Kidney (tissue), 14 donors: ENCODE results near the gene AGPAT3. TPM values are rescaled to one million over a fixed set of nuclear protein-coding genes. Genes with fewer than 3 reads are reported as not detected.
A peak's percentile ranks its signal among the peaks of the same experiment; 100 is the strongest.
"Not testable (repeated sequence)": the region's sequence is repeated elsewhere in the genome, so short reads cannot be mapped to it uniquely, and the experiment has no call there.

Experiments
- DNase-seq, 5 donors: peaks; one replicate each; pipeline ENCODE4 v3.0.0-alpha.2; 2013 to 2020
- FAIRE-seq: peaks from 2 replicates; lab custom pipeline; 2012; peaks lifted over from hg19 to GRCh38; lab: Jason Lieb, UNC
- H3K27ac ChIP-seq, 2 donors: one replicate each; pipeline ENCODE4 v1.7.0; 2013; ENCODE audit warnings: low read depth in 2 of 2, low read length in 2 of 2, inconsistent platforms in 1 of 2
- H3K27me3 ChIP-seq: one replicate; pipeline ENCODE4 v1.7.1; 2013; ENCODE audit warnings: low read length, inconsistent platforms; ENCODE audit not compliant: control insufficient read depth, insufficient read depth
- H3K36me3 ChIP-seq, 3 donors: one replicate each; pipeline versions ENCODE4 v1.7.0 to v1.7.1; 2013; ENCODE audit warnings: low read length in 3 of 3, control low read depth in 1 of 3, inconsistent platforms in 1 of 3; ENCODE audit not compliant: insufficient read depth in 3 of 3, control insufficient read depth in 2 of 3
- H3K4me1 ChIP-seq, 3 donors: one replicate each; pipeline versions ENCODE4 v1.7.0 to v1.7.1; 2013; ENCODE audit warnings: low read length in 3 of 3, inconsistent platforms in 1 of 3, low read depth in 1 of 3; ENCODE audit not compliant: control insufficient read depth in 2 of 3, insufficient read depth in 2 of 3
- H3K4me3 ChIP-seq, 3 donors: one replicate each; pipeline versions ENCODE4 v1.7.0 to v1.8.1; 2013; ENCODE audit warnings: low read length in 3 of 3, control low read depth in 1 of 3, inconsistent platforms in 1 of 3
- H3K9ac ChIP-seq, 3 donors: one replicate each; pipeline versions ENCODE4 v1.7.0 to v1.7.1; 2013; ENCODE audit warnings: low read length in 3 of 3, control low read depth in 1 of 3, inconsistent platforms in 1 of 3
- H3K9me3 ChIP-seq, 3 donors: one replicate each; pipeline versions ENCODE4 v1.7.0 to v1.7.1; 2013; ENCODE audit warnings: low read length in 3 of 3, control low read depth in 1 of 3, inconsistent platforms in 1 of 3; ENCODE audit not compliant: control insufficient read depth in 2 of 3, insufficient read depth in 1 of 3
- CTCF ChIP-seq: IDR thresholded peaks from 3 replicates; pipeline ENCODE4 v1.5.1; 2012; ENCODE audit warnings: mild to moderate bottlenecking, moderate library complexity, borderline replicate concordance; ENCODE audit not compliant: insufficient read depth; ENCODE audit errors: extremely low read depth
- intact Hi-C: fragments of 100-400 bp; cut with DNase I; formaldehyde crosslinking; loops from one replicate; pipeline ENCODE4 v1.11.1; 2022
- polyA plus RNA-seq: library from polyadenylated mRNA; stranded (reverse); fragments of 350-450 nt; fragmentation: Illumina TruSeq; extraction: RNeasy Lipid Tissue Mini Kit (QIAGEN cat#74804); gene quantifications from one replicate; pipeline ENCODE4 v1.2.3, GENCODE V29; 2014; ENCODE audit warnings: low read depth, low replicate concordance; ENCODE audit not compliant: insufficient read depth
- total RNA-seq: library from RNA; stranded (reverse); fragmentation: NEBNext Ultra II Directional; extraction: Animal tissue kit (Norgen Biotek cat#: 25700); gene quantifications from one replicate; pipeline ENCODE4 v1.2.1, GENCODE V29; 2021
- donor health status: control.
- donor health status: control.
- donor health status: control.
- donor health status: control.
- donor health status: control.
- donor health status: DM: yes; HTN: yes; CAD: no.
- donor health status: Normal renal cell carcinoma (clear cell type).

The AGPAT3 gene
- total and polyA plus RNA-seq, 2 donors from 2014 or later: 40.3 to 86.2 TPM

- intact Hi-C loops: no loop called here
- no peak for FAIRE-seq
Observed at GRCh38 chr21:43895196-43895595, 30.2 kb downstream of the AGPAT3 start.

GRCh38 chr21:43896696-43897299 is 31.8 kb downstream of the AGPAT3 start:
- H3K4me1 ChIP-seq, H3K27ac ChIP-seq, H3K36me3 ChIP-seq, H3K27me3 ChIP-seq, H3K9ac ChIP-seq, H3K4me3 ChIP-seq, FAIRE-seq, DNase-seq, H3K9me3 ChIP-seq, intact Hi-C loops: not testable (repeated sequence)

More at GRCh38 chr21:43895196-43895595, 30.2 kb downstream of the AGPAT3 start:
- DNase-seq: no peak
- no peaks in the 10 kb centered on the region for H3K27me3 ChIP-seq
- H3K4me1 ChIP-seq: peaks cover 0 to 5% (median 2%) of the 10 kb centered on the region in 3 donors
- no peaks in the 10 kb centered on the region for H3K36me3 ChIP-seq
- H3K4me3 ChIP-seq: no peak overlapping the region
- TF ChIP-seq CTCF: no peak
- H3K27ac ChIP-seq: no peak overlapping the region
- no peak overlapping the region for H3K9ac ChIP-seq
- H3K9me3 ChIP-seq: peaks cover 0 to 4% (median 0%) of the 10 kb centered on the region in 3 donors

- intact Hi-C loops: no loop called here
- Histone ChIP-seq H3K36me3 (no peaks in the 10 kb centered on the region), H3K27ac (no peak overlapping the region), H3K27me3 (no peaks in the 10 kb centered on the region), H3K4me3 (no peak overlapping the region), H3K4me1 (peaks cover 0 to 15% (median 9%) of the 10 kb centered on the region in 3 donors), H3K9ac (no peak overlapping the region), H3K9me3 (no peaks in the 10 kb centered on the region)
- TF ChIP-seq CTCF: no peak
- DNase-seq (peak in 1 of 5 donors; percentile 52), FAIRE-seq (no peak)
Observed at GRCh38 chr21:43899307-43900077, 34.5 kb downstream of the AGPAT3 start.

GRCh38 chr21:43900078-43900385 is 35.0 kb downstream of the AGPAT3 start:
- H3K4me3 ChIP-seq: no peak overlapping the region
- no peak for TF ChIP-seq CTCF
- FAIRE-seq: no peak
- DNase-seq: no peak
- H3K9ac ChIP-seq: no peak overlapping the region
- no peaks in the 10 kb centered on the region for H3K9me3 ChIP-seq
- peaks cover 0 to 18% (median 9%) of the 10 kb centered on the region in 3 donors for H3K4me1 ChIP-seq
- H3K27ac ChIP-seq: no peak overlapping the region
- no peaks in the 10 kb centered on the region for H3K27me3 ChIP-seq
- intact Hi-C loops: no loop called here
- peaks cover 0 to 3% (median 0%) of the 10 kb centered on the region in 3 donors for H3K36me3 ChIP-seq
